H1 (cell line): ENCODE measurements around the gene CHD6.

ENCODE experiments used
- ATF2 ChIP-seq: IDR thresholded peaks from 2 replicates; pipeline ENCODE4 v1.6.1; 2012; ENCODE audit warnings: low read length, inconsistent platforms
- CHD1 ChIP-seq: IDR thresholded peaks from 2 replicates; pipeline ENCODE4 v1.6.1; 2012; ENCODE audit warnings: low read depth, low read length, improper control_type of control experiment
- EGR1 ChIP-seq: IDR thresholded peaks from 2 replicates; pipeline ENCODE4 v1.6.1; 2011; ENCODE audit warnings: low read depth, low read length, borderline replicate concordance
- EZH2 ChIP-seq: fragments of 200-600 bp; sonication (generic); IDR thresholded peaks from 2 replicates; pipeline ENCODE4 v1.7.1; 2012; ENCODE audit warnings: low read depth, mild to moderate bottlenecking, moderate library complexity, low read length, inconsistent platforms; ENCODE audit not compliant: severe bottlenecking
- PHF8 ChIP-seq: fragments of 200-600 bp; sonication (generic); conservative IDR thresholded peaks from 2 replicates; pipeline ENCODE4 v1.7.1; 2012; ENCODE audit warnings: low read depth, mild to moderate bottlenecking, inconsistent platforms, low read length, moderate library complexity
- POLR2A ChIP-seq, 2 experiments: IDR thresholded peaks; 1 replicate in 1 of 2; 2 replicates in 1 of 2; pipeline ENCODE4 v1.6.1; 2011; ENCODE audit warnings: low read depth in 2 of 2, low read length in 2 of 2, mild to moderate bottlenecking in 2 of 2; ENCODE audit errors: control extremely low read depth in 1 of 2
- RNF2 ChIP-seq: fragments of 200-900, 300-1000 bp; sonication (generic); IDR thresholded peaks from 2 replicates; pipeline ENCODE4 v1.7.1; 2016; ENCODE audit warnings: borderline replicate concordance, low read depth, mild to moderate bottlenecking, antibody characterized with exemption, low read length; ENCODE audit not compliant: poor library complexity, severe bottlenecking; ENCODE audit errors: missing control alignments

- no peak for TF ChIP-seq ATF2
- TF ChIP-seq POLR2A (IDR thresholded peaks at IDR 0.05; ENCODE audit: control extremely low read depth in 1 of 2, low read depth in 2 of 2, low read length in 2 of 2) = no peak
- no peak for TF ChIP-seq RNF2
- no peak for TF ChIP-seq CHD1
- no peak for TF ChIP-seq EGR1
- TF ChIP-seq EZH2 = no peak
- no peak for TF ChIP-seq PHF8
Observed at GRCh38 chr20:41424546-41424945, 193.6 kb downstream of the CHD6 start.
